GM21825 (cell line): ENCODE measurements around the gene OR5C1.
"Not testable (repeated sequence)": the region's sequence is repeated elsewhere in the genome, so short reads cannot be mapped to it uniquely, and the experiment has no call there.

Source experiments
- ATAC-seq: cut with Tn5 transposase; IDR thresholded peaks from one replicate; pipeline ENCODE4 v1.9.1; 2021; ENCODE audit warnings: mild to moderate bottlenecking, moderate library complexity; ENCODE audit not compliant: unreplicated experiment

OR5C1 gene

DNA sequence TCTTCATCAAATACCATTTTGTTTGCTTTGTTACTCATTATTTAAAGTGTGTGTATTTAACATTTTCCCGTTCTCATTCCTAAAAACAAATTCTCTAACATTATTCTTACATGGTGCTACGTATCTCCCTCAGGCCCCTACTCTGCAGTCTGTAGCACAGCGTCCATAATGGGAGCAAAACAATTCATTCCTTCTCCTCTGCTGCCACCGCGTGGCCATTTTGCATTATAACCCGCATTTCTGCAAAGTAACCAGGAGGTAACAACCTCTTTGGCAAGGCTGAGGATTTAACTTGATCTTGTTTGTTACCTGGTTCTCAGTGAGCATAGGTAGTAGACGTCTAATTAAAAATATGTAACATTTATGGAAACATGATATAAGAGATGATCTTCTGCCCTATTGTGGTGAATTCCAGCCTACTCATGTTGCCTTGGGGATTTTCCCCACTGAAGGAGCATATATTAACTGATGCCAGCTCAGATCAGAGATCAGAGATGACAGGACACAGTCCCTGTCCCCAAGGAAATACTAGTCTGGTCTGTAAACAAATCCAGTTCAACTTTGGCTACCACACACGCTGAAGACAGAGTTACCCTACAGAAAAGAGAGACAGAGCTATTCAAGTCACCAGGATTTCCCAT is 21.7 kb downstream of the OR5C1 start:
- ATAC-seq = peak; percentile 83

DNA sequence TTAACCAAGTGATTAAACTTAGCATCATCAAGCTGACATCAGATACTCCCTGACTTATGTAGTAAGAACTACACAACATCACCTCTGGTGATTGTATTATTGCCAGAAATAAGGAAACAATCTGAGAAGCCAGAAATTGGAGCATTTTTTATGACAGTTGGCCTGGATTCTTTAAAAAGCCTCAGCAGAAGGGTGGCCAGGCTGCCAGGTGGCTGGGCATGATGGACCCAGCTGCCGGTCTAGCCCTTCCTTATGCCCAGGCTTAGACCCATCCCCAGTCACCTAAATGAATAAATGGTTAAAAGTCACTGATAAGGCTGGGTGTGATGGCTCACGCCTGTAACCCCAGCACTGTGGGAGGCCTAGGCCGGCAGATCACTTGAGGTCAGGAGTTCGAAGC is 24.0 kb downstream of the OR5C1 start:
- ATAC-seq = no peak

DNA sequence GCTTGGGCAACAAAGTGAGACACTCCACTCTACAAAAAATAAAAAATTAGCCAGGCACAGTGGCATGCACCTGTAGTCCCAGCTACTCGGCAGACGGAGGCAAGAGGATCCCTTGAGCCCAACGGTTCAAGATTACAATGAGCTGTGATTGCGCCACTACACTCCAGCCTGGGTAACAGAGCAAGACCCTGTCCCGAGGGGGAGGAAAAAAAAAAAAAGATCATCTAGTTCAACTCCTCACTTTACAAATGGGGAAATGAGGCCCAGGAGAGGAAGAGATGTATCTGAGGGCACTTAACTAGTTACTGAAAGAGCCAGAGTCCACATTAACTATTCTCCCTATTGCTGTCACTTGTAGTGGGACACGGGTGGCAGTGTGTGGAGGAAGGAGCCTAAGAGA is 25.8 kb downstream of the OR5C1 start:
- no peak for ATAC-seq

DNA sequence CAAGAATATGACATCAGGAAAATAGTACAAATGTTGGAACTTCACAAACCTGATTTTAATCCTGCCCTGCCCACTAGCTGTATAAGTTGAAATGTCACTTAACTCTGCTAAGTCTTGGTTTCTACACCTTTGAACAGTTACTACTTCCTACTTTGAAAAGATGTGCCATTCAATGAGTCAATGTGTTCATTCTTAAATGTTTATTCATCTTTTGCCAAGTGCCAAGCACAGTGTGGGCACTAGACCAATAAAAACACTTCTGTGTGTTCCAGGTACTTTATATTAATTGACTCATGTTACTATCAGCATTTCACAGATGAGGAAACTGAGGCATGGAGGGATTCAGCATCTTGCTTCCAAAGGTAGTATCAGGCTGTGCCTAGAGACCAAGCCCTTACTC is 26.8 kb downstream of the OR5C1 start:
- no peak for ATAC-seq

DNA sequence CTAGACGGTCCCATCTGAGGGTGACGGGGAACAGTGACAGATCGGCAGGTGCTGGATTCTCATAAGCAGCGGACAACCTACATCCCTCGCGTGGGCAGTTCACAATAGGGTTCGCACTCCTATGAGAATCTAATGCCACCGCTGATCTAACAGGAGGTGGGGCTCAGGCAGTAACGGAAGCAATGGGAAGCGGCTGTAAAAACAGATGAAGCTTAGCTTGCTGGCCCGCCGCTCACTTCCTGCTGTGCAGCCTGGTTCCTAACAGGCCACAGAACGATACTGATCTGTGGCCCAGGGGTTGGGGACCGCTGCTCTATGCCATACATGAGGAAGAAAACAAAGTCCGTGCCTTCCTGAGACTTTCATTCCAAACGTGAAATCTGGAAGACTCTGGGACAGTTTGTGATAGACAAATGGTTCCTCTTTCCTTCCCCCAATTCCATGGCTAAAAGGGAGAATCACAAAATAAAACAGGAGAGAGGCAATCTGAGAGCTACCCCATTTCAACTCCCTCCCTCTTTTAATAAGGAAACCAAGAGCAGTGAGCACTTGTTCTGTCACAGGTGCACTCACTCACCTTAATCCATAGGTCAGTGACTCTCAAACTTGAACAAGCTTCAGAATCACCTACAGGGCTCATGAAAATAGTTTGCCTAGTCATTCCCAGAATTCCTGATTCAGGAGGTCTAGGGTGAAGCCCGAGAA is 27.6 kb downstream of the OR5C1 start:
- no peak for ATAC-seq

- ATAC-seq = no peak
These were observed 30.6 kb downstream of the OR5C1 start for GRCh38 chr9:122819326-122819725.

DNA sequence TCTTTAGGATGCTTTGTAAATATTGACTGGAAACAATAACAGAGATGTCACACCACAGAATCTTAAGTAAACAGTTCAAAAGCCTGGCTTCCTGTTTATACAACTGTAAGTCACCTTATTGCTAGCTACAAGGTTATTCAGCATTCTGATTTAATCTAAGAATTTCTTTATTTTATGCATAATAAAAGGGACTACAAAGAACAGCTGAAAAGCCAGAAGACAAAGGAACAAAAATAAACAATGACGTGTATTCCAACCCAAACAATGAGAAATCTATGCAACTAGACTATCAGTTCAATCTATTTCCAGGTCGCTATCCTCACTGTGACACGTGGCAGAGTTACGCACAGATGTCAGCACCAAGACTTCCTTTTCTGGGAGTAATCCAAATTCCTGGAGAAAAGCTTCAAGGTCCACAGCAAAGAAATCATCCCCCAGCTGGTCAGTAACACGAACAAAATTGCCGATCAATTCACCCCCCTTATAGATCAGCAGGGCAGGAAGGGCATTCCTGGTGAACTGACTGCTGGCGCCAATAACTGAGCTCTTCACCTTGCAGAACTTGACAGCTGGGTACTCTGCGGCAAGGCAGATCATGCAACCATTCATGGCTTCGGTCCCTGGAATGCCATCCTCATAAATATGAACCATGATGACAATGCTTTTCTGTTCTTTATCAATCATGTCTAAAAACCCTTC is 31.2 kb downstream of the OR5C1 start:
- ATAC-seq = no peak

DNA sequence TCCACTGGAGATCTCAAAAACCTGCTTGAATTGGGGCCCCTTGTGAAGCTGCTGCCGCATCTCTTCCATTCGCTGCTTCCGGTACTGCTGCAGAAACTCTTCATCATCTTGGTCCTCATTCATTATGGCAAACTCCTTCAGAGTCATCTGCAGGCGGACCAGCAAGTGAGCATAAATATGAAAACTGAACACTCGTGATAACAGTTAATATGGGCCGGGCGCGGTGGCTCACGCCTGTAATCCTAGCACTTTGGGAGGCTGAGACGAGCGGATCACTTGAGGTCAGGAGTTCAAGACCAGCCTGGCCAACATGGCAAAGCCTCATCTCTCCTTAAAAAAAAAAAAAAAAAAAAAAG is 31.7 kb downstream of the OR5C1 start:
- ATAC-seq = no peak

- no peak for ATAC-seq
These were observed 32.7 kb downstream of the OR5C1 start for GRCh38 chr9:122821278-122821943.

DNA sequence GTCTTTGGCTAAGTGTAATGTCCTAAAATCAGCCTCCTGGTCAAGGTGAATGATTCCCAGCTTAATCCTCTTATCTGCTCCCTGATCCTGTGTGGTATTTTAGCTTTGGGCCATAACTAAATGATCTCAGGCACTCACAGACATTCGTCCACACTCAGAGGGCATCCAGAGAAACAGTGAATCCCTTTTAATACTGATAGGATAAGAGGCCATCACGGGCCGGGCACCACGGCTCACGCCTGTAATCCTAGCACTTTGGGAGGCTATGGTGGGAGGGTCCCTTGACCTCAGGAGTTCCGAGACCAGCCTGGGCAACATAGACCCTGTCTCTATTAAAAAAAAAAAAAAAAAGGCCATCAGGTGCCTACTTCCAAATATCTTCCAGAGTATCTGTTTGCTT is 33.3 kb downstream of the OR5C1 start:
- ATAC-seq = no peak

DNA sequence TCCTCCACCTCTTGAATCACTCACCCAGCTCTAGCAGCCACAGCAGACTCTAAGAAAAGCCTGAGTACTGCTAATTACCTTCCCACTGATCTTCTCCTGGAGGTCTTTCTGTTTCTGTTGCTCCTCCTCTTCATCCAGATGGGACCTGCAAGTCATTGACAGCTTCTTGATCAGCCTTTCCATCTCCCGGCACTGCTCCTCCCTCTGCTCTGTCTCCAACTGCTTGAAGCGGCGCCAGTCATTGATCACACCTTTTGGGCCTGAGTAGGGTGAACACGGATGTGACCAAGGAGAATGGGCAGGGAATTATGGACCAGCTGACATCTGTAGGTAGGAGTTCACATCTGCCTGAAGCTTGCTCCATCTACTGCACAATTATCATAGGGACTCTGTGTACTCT is 34.2 kb downstream of the OR5C1 start:
- no peak for ATAC-seq

GRCh38 chr9:122827761-122828093 is 39.0 kb downstream of the OR5C1 start:
- ATAC-seq = peak; percentile 14

- not testable (repeated sequence) for ATAC-seq
These were observed 40.2 kb downstream of the OR5C1 start for GRCh38 chr9:122828965-122829284.

GRCh38 chr9:122832194-122832593 is 43.5 kb downstream of the OR5C1 start:
- no peak for ATAC-seq

GRCh38 chr9:122835313-122835731 is 46.6 kb downstream of the OR5C1 start:
- ATAC-seq = no peak

- ATAC-seq = no peak
These were observed 48.6 kb downstream of the OR5C1 start for GRCh38 chr9:122837266-122837850.

DNA sequence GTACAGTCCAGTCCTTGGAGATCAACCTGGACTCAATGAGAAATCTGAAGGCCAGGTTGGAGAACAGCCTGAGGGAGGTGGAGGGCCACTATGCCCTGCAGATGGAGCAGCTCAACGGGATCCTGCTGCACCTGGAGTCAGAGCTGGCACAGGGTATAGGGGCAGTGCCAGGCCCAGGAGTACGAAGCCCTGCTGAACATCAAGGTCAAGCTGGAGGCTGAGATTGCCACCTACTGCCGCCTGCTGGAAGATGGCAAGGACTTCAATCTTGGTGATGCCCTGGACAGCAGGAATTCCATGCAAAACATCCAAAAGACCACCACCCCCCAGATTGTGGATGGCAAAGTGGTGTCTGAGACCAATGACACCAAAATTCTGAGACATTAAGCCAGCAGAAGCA is 49.7 kb downstream of the OR5C1 start:
- not testable (repeated sequence) for ATAC-seq
